CD4-positive, alpha-beta T cell treated with Interleukin-15 for 4 hours (primary cell): Measurements from ENCODE around the gene CFAP99.
"Not testable (repeated sequence)": the region's sequence is repeated elsewhere in the genome, so short reads cannot be mapped to it uniquely, and the experiment has no call there.

Experiments
- DNase-seq: peaks from one replicate; pipeline ENCODE4 v3.0.0-alpha.2; 2020; ENCODE audit warnings: low spot score

The CFAP99 gene

GRCh38 chr4:2418650-2419571 lies at the start of gene CFAP99:
CFAP99 (plus strand) TSS chr4:2418955.
- DNase-seq: peak; percentile 99

GRCh38 chr4:2370597-2371320 lies 48.0 kb upstream of the CFAP99 start:
- DNase-seq: no peak

GRCh38 chr4:2371765-2372487 lies 46.8 kb upstream of the CFAP99 start:
- DNase-seq: no peak

GRCh38 chr4:2372488-2373030 lies 46.2 kb upstream of the CFAP99 start:
- no peak for DNase-seq

- no peak for DNase-seq
Measured at GRCh38 chr4:2373532-2373931, 45.2 kb upstream of the CFAP99 start.

- DNase-seq: no peak
Measured at GRCh38 chr4:2375427-2375826, 43.3 kb upstream of the CFAP99 start.

- DNase-seq: no peak
Measured at GRCh38 chr4:2377241-2377640, 41.5 kb upstream of the CFAP99 start.

- no peak for DNase-seq
Measured at GRCh38 chr4:2378401-2378800, 40.4 kb upstream of the CFAP99 start.

- DNase-seq: no peak
Measured at GRCh38 chr4:2378898-2379297, 39.9 kb upstream of the CFAP99 start.

- DNase-seq: not testable (repeated sequence)
Measured at GRCh38 chr4:2380589-2380988, 38.2 kb upstream of the CFAP99 start.

GRCh38 chr4:2382769-2383202 lies 36.0 kb upstream of the CFAP99 start:
- not testable (repeated sequence) for DNase-seq

- DNase-seq: not testable (repeated sequence)
Measured at GRCh38 chr4:2383220-2383631, 35.5 kb upstream of the CFAP99 start.

GRCh38 chr4:2383760-2384159 lies 35.0 kb upstream of the CFAP99 start:
- no peak for DNase-seq

- DNase-seq: no peak
Measured at GRCh38 chr4:2384245-2384644, 34.5 kb upstream of the CFAP99 start.

GRCh38 chr4:2385516-2385915 lies 33.2 kb upstream of the CFAP99 start:
- DNase-seq: no peak

GRCh38 chr4:2386717-2387116 lies 32.0 kb upstream of the CFAP99 start:
- no peak for DNase-seq

- no peak for DNase-seq
Measured at GRCh38 chr4:2387218-2387617, 31.5 kb upstream of the CFAP99 start.

GRCh38 chr4:2387829-2388228 lies 30.9 kb upstream of the CFAP99 start:
- DNase-seq: no peak

GRCh38 chr4:2388429-2389182 lies 30.1 kb upstream of the CFAP99 start:
- DNase-seq: no peak

- DNase-seq: no peak
Measured at GRCh38 chr4:2389691-2390090, 29.1 kb upstream of the CFAP99 start.

GRCh38 chr4:2390146-2390545 lies 28.6 kb upstream of the CFAP99 start:
- no peak for DNase-seq
